Lower lobe of right lung (tissue), 2 donors: ENCODE results near the gene RELB. TPM values are rescaled to one million over a fixed set of nuclear protein-coding genes. Genes with fewer than 3 reads are reported as not detected.

Experiments used
- ATAC-seq, 2 donors: fragments of 200-7000 bp; cut with Tn5 transposase; one replicate each; pipeline ENCODE4 v1.9.1; 2020 to 2022; ENCODE audit warnings: mild to moderate bottlenecking in 2 of 2, moderate library complexity in 2 of 2
- DNase-seq: peaks from one replicate; pipeline ENCODE4 v3.0.0-alpha.2; 2020
- H3K27ac ChIP-seq: fragments of 200-600 bp; one replicate; pipeline ENCODE4 v1.8.0; 2022
- H3K27me3 ChIP-seq: fragments of 200-600 bp; one replicate; pipeline ENCODE4 v1.8.0; 2022; ENCODE audit warnings: low read depth
- H3K36me3 ChIP-seq: fragments of 200-600 bp; one replicate; pipeline ENCODE4 v1.8.0; 2022; ENCODE audit warnings: mild to moderate bottlenecking
- H3K4me1 ChIP-seq: fragments of 200-600 bp; one replicate; pipeline ENCODE4 v1.8.0; 2022
- H3K4me3 ChIP-seq: fragments of 200-600 bp; one replicate; pipeline ENCODE4 v1.8.0; 2022; ENCODE audit warnings: mild to moderate bottlenecking
- H3K9me3 ChIP-seq: fragments of 200-600 bp; one replicate; pipeline ENCODE4 v1.8.0; 2022
- intact Hi-C: fragments of 100-400 bp; cut with DNase I; formaldehyde crosslinking; loops from one replicate; pipeline ENCODE4 v1.11.0; 2022
- total RNA-seq: library from RNA; stranded (reverse); fragmentation: NEBNext Ultra II Directional; extraction: Animal tissue kit (Norgen Biotek cat#: 25700); gene quantifications from one replicate; pipeline ENCODE4 v1.2.1, GENCODE V29; 2021
- TF ChIP-seq, protein P1 (sequence below): fragments of 200-600 bp; IDR thresholded peaks from one replicate; pipeline ENCODE4 v1.8.0; 2022; ENCODE audit warnings: antibody characterized with exemption, mild to moderate bottlenecking
- donor health status: DM: no; HTN: yes; CAD: no; lungs with severe emphysema.

RELB gene
- total RNA-seq, 1 donor from 2014 or later, result 12.2 TPM

- intact Hi-C loops, result no loop called here
- Histone ChIP-seq H3K27me3 (no peaks in the 10 kb centered on the region), H3K4me3 (no peak overlapping the region), H3K36me3 (peaks cover 45% of the 10 kb centered on the region), H3K4me1 (no peaks in the 10 kb centered on the region), H3K27ac (no peak overlapping the region), H3K9me3 (no peaks in the 10 kb centered on the region)
- DNase-seq, result no peak
- ATAC-seq, result peak; percentile 73 to 85
- TF ChIP-seq, protein P1, sequence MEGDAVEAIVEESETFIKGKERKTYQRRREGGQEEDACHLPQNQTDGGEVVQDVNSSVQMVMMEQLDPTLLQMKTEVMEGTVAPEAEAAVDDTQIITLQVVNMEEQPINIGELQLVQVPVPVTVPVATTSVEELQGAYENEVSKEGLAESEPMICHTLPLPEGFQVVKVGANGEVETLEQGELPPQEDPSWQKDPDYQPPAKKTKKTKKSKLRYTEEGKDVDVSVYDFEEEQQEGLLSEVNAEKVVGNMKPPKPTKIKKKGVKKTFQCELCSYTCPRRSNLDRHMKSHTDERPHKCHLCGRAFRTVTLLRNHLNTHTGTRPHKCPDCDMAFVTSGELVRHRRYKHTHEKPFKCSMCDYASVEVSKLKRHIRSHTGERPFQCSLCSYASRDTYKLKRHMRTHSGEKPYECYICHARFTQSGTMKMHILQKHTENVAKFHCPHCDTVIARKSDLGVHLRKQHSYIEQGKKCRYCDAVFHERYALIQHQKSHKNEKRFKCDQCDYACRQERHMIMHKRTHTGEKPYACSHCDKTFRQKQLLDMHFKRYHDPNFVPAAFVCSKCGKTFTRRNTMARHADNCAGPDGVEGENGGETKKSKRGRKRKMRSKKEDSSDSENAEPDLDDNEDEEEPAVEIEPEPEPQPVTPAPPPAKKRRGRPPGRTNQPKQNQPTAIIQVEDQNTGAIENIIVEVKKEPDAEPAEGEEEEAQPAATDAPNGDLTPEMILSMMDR, result peak; percentile 63
Observed at GRCh38 chr19:45016388-45017314, 15.4 kb downstream of the RELB start.

DNA sequence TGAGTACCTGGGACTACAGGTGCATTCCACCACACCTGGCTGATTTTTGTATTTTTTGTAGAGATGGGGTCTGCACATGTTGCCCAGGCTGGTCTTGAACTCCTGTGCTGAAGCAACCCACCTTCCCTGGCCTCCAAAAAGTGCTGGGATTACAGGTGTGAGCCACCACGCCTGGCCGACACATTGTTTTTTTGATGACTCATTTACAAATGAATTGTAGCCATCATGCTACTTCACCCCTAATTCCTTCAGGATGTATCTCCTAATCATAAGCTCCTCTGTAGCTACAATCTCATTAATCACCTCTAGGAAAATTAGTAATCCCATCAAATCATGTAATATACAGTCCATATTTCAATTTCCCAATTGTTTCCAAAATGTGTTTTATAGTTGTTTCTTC is 17.9 kb downstream of the RELB start:
- TF ChIP-seq, protein P1, result no peak
- peaks cover 32% of the 10 kb centered on the region for H3K36me3 ChIP-seq
- no peak overlapping the region for H3K4me3 ChIP-seq
- H3K27me3 ChIP-seq, result no peaks in the 10 kb centered on the region
- H3K27ac ChIP-seq, result no peak overlapping the region
- DNase-seq (no peak), ATAC-seq (no peak)
- intact Hi-C loops, result no loop called here
- H3K4me1 ChIP-seq, result no peaks in the 10 kb centered on the region
- H3K9me3 ChIP-seq, result no peaks in the 10 kb centered on the region

GRCh38 chr19:45020071-45020470 is 18.8 kb downstream of the RELB start:
- Histone ChIP-seq H3K4me3 (no peak overlapping the region), H3K9me3 (no peaks in the 10 kb centered on the region), H3K27ac (no peak overlapping the region), H3K27me3 (no peaks in the 10 kb centered on the region), H3K4me1 (no peaks in the 10 kb centered on the region), H3K36me3 (peaks cover 28% of the 10 kb centered on the region)
- TF ChIP-seq, protein P1, result no peak
- DNase-seq (no peak), ATAC-seq (no peak)
- intact Hi-C loops, result no loop called here

- no peaks in the 10 kb centered on the region for H3K4me1 ChIP-seq
- ATAC-seq, result peak; percentile 12 to 34
- no peak overlapping the region for H3K4me3 ChIP-seq
- DNase-seq, result no peak
- intact Hi-C loops, result no loop called here
- TF ChIP-seq, protein P1, result no peak
- no peaks in the 10 kb centered on the region for H3K27me3 ChIP-seq
- H3K36me3 ChIP-seq, result peaks cover 33% of the 10 kb centered on the region
- no peaks in the 10 kb centered on the region for H3K9me3 ChIP-seq
- H3K27ac ChIP-seq, result no peak overlapping the region
Observed at GRCh38 chr19:45021971-45022370, 20.7 kb downstream of the RELB start.

DNA sequence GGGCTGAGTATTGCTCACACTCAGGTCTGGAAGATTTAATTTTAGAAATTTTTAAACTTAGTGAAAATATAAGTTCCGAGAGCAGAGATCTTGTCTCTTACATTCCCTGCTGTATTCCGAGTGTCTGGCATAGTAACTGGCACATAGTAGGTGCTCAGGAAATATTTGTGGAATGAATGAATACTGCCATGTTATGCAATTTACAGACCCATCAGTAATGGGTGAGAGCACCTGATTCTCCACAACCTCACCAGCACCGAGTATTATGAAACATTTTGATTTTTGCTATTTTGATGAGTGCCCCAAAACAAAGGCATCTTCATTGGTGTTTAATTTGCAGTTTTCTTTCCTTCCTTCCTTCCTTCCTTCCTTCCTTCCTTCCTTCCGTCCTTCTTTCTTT is 21.8 kb downstream of the RELB start:
- Histone ChIP-seq H3K27me3 (no peaks in the 10 kb centered on the region), H3K4me3 (no peak overlapping the region), H3K9me3 (no peaks in the 10 kb centered on the region), H3K36me3 (peaks cover 41% of the 10 kb centered on the region), H3K4me1 (no peaks in the 10 kb centered on the region), H3K27ac (no peak overlapping the region)
- DNase-seq (no peak), ATAC-seq (no peak)
- TF ChIP-seq, protein P1, result no peak
- intact Hi-C loops, result no loop called here
